Measurements from ENCODE around the gene NDRG3. TPM values are rescaled to one million over a fixed set of nuclear protein-coding genes. Genes with fewer than 3 reads are reported as not detected.

Gene NDRG3
- total and polyA plus RNA-seq, 2 of the 8 experiments (the other 6 are each of a cell fraction or from before 2014, with no cell fraction given), result 25.7 to 32.3 TPM

GRCh38 chr20:36779656-36780025, 33.8 kb upstream of the NDRG3 start:
- Histone ChIP-seq H2BK20ac (ENCODE audit: low read length) (no peak overlapping the region), H4K20me1 (replicated peaks in 1 of 2; ENCODE audit: control insufficient read depth in 1 of 2, insufficient read depth in 2 of 2, low read length in 2 of 2) (no peaks in the 10 kb centered on the region), H3K14ac (ENCODE audit: insufficient read length) (no peak overlapping the region), H3K4me1 (replicated peaks in 1 of 4; ENCODE audit: control insufficient read depth in 3 of 4, insufficient read depth in 4 of 4, low read length in 3 of 4) (peaks cover 0 to 2% (median 0%) of the 10 kb centered on the region in 4 experiments; a peak in 1 of 7 replicates), H2BK12ac (ENCODE audit: low read depth, low read length) (no peak overlapping the region), H3K56ac (replicated peaks; ENCODE audit: insufficient read length, low read depth, low read length) (no peak overlapping the region), H4K5ac (ENCODE audit: insufficient read length, low read depth, low read length) (no peak overlapping the region), H3K23ac (ENCODE audit: insufficient read length) (no peak overlapping the region), H3K4ac (replicated peaks; ENCODE audit: insufficient read length, low read depth, low read length) (no peak overlapping the region), H3K23me2 (ENCODE audit: low read depth, low read length) (no peaks in the 10 kb centered on the region), H2AK5ac (ENCODE audit: low read depth, low read length) (no peak overlapping the region), H2BK120ac (replicated peaks; ENCODE audit: low read depth, low read length) (no peak overlapping the region), H4K91ac (replicated peaks; ENCODE audit: insufficient read length, low read length) (no peak overlapping the region), H2BK15ac (ENCODE audit: low read length) (no peak overlapping the region), H3K27me3 (replicated peaks in 1 of 4; ENCODE audit: control insufficient read depth in 3 of 4, extremely low read depth in 1 of 4, insufficient read depth in 3 of 4, low read length in 3 of 4) (no peaks in the 10 kb centered on the region), H2AFZ (ENCODE audit: low read length) (no peak overlapping the region), H3K79me2 (ENCODE audit: control insufficient read depth in 1 of 2, insufficient read depth in 2 of 2, low read length in 2 of 2) (no peaks in the 10 kb centered on the region), H2BK5ac (ENCODE audit: low read depth, low read length) (no peak overlapping the region), H3K4me3 (ENCODE audit: extremely low read depth in 1 of 4, insufficient read depth in 2 of 4, low read depth in 3 of 4, low read length in 4 of 4) (no peak overlapping the region), H3K9ac (replicated peaks in 1 of 4; ENCODE audit: extremely low read depth in 1 of 4, low read depth in 3 of 4, low read length in 3 of 4) (no peak overlapping the region), H3K27ac (ENCODE audit: low read depth, low read length) (no peak overlapping the region), H3K18ac (ENCODE audit: extremely low read depth, low read length) (no peak overlapping the region; the same call in 1 of the 2 replicates), H3K9me3 (ENCODE audit: insufficient read depth in 2 of 2, low read depth in 1 of 2, low read length in 1 of 2) (no peaks in the 10 kb centered on the region), H3K79me1 (ENCODE audit: low read depth, low read length) (no peaks in the 10 kb centered on the region), H3K4me2 (ENCODE audit: insufficient read depth in 1 of 2, low read depth in 2 of 2, low read length in 2 of 2) (no peak overlapping the region), H4K8ac (ENCODE audit: extremely low read depth, insufficient read depth, low read length) (no peak overlapping the region), H3K36me3 (ENCODE audit: control insufficient read depth in 2 of 4, insufficient read depth in 4 of 4, low read length in 3 of 4) (0 out of 8 replicates have a peak, but pooled peaks cover 0 to 4% (median under 1%) of the 10 kb centered on the region in 4 experiments)
- ChIA-PET POLR2A (ENCODE audit: partially characterized antibody) (no interaction called here), CTCF (ENCODE audit: partially characterized antibody) (interaction anchor here (1.0 to 2.1 kb wide), 2 partner anchors 20 to 29 kb away, joined by 3 to 5 read pairs; no protein-coding TSS in a partner anchor)
- WGBS, 2 experiments (ENCODE audit: extremely low coverage in 1 of 2, insufficient coverage in 1 of 2, insufficient read length in 1 of 2, insufficient replicate concordance in 2 of 2, low coverage in 1 of 2, low lambda C conversion rate in 2 of 2, missing lambda C conversion rate in 1 of 2), result 50% methylated on average over 6 of the region's 6 CpGs; no CpG with 5 or more reads in 1 of the 2 experiments
- FAIRE-seq, result peak; percentile 60
- no peak for DNase-seq (ENCODE audit: low read depth in 1 of 2, low spot score in 2 of 2)
- TF ChIP-seq SP1 (IDR thresholded peaks at IDR 0.05; ENCODE audit: low read depth, low read length), result peak; percentile 72
- TF ChIP-seq, protein P1, sequence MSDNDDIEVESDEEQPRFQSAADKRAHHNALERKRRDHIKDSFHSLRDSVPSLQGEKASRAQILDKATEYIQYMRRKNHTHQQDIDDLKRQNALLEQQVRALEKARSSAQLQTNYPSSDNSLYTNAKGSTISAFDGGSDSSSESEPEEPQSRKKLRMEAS (IDR thresholded peaks at IDR 0.05), result no peak
- TF ChIP-seq RXRA (IDR thresholded peaks at IDR 0.05; ENCODE audit: insufficient read depth, low read depth, low read length), result no peak

Measured in H1 (cell line).